Skin of body (tissue), 2 donors: ENCODE measurements around the gene LUC7L3. TPM values are rescaled to one million over a fixed set of nuclear protein-coding genes. Genes with fewer than 3 reads are reported as not detected.
"Not testable (repeated sequence)": the region's sequence is repeated elsewhere in the genome, so short reads cannot be mapped to it uniquely, and the experiment has no call there.

Experiments used
- DNase-seq: peaks from one replicate; lab custom pipeline; 2025; lab: John Stamatoyannopoulos, UW
- total RNA-seq: library from RNA; depleted of rRNA; stranded (reverse); fragments of >200 nt; gene quantifications from one replicate; pipeline ENCODE4 v1.2.3, GENCODE V29; 2014

LUC7L3 gene
- total RNA-seq, 1 donor from 2014 or later, result 102 TPM

- DNase-seq, result peak; percentile 45
Observed at GRCh38 chr17:50708050-50709000, 11.1 kb upstream of the LUC7L3 start.

- not testable (repeated sequence) for DNase-seq
Observed at GRCh38 chr17:50709053-50709452, 10.3 kb upstream of the LUC7L3 start.

- no peak for DNase-seq
Observed at GRCh38 chr17:50710025-50710424, 9.4 kb upstream of the LUC7L3 start.

GRCh38 chr17:50710650-50711049 is 8.8 kb upstream of the LUC7L3 start:
- no peak for DNase-seq

GRCh38 chr17:50712641-50713040 is 6.8 kb upstream of the LUC7L3 start:
- DNase-seq, result no peak

- DNase-seq, result no peak
Observed at GRCh38 chr17:50715471-50715870, 3.9 kb upstream of the LUC7L3 start.

GRCh38 chr17:50719924-50720794 is 756 bp downstream of the LUC7L3 start:
- DNase-seq, result no peak

GRCh38 chr17:50721194-50722010 is 2.0 kb downstream of the LUC7L3 start:
- DNase-seq, result no peak

- DNase-seq, result no peak
Observed at GRCh38 chr17:50722746-50723145, 3.3 kb downstream of the LUC7L3 start.

GRCh38 chr17:50724622-50725021 is 5.2 kb downstream of the LUC7L3 start:
- not testable (repeated sequence) for DNase-seq

GRCh38 chr17:50725769-50726655 is 6.6 kb downstream of the LUC7L3 start:
- no peak for DNase-seq

- no peak for DNase-seq
Observed at GRCh38 chr17:50728112-50728429, 8.7 kb downstream of the LUC7L3 start.

GRCh38 chr17:50728881-50729765 is 9.7 kb downstream of the LUC7L3 start:
- no peak for DNase-seq

GRCh38 chr17:50731575-50732460 is 12.4 kb downstream of the LUC7L3 start:
- DNase-seq, result no peak

GRCh38 chr17:50735287-50735686 is 15.9 kb downstream of the LUC7L3 start:
- DNase-seq, result no peak

GRCh38 chr17:50737118-50737698 is 17.8 kb downstream of the LUC7L3 start:
- DNase-seq, result no peak

- DNase-seq, result no peak
Observed at GRCh38 chr17:50739098-50739497, 19.7 kb downstream of the LUC7L3 start.

- DNase-seq, result no peak
Observed at GRCh38 chr17:50745631-50746030, 26.2 kb downstream of the LUC7L3 start.
